PC-3 (cell line): ENCODE data around the gene RMI2. TPM values are rescaled to one million over a fixed set of nuclear protein-coding genes. Genes with fewer than 3 reads are reported as not detected.

Experiments used
- ATAC-seq: fragments of 200-7000 bp; cut with Tn5 transposase; 2 replicates; pipeline ENCODE4 v1.9.1; 2020; ENCODE audit warnings: mild to moderate bottlenecking, moderate library complexity
- BruUV-seq: library from RNA; stranded (reverse); fragments of 400-500 nt; replicated peaks from 2 replicates; lab custom pipeline; 2021; lab: Mats Ljungman, UMichigan
- CTCF ChIA-PET: fragments of 300-600 bp; sonication (Branson Sonifier 250); formaldehyde crosslinking; loops from one replicate; lab custom pipeline; 2022; ENCODE audit warnings: antibody characterized with exemption; lab: Charles Lee
- POLR2A ChIA-PET: fragments of 300-600 bp; sonication (Branson Sonifier 250); formaldehyde crosslinking; loops from one replicate; lab custom pipeline; 2022; ENCODE audit warnings: antibody characterized with exemption; ENCODE audit not compliant: unreplicated experiment; lab: Charles Lee
- DNase-seq: peaks from one replicate; pipeline ENCODE4 v3.0.0-alpha.2; 2015
- H2AFZ ChIP-seq: fragments of 300-600 bp; sonication (generic); 2 replicates; pipeline ENCODE4 v1.6.0; 2016; ENCODE audit warnings: antibody characterized with exemption, low read length
- H3F3A ChIP-seq: fragments of 300-600 bp; sonication (generic); one replicate; pipeline ENCODE4 v1.6.0; 2017; ENCODE audit warnings: antibody characterized with exemption, low read length, control low read depth, mild to moderate bottlenecking; ENCODE audit not compliant: unreplicated experiment
- H3K27ac ChIP-seq: fragments of 300-600 bp; sonication (generic); 2 replicates; pipeline ENCODE4 v1.5.1; 2016; ENCODE audit warnings: mild to moderate bottlenecking, low read length
- H3K27me3 ChIP-seq: fragments of 300-600 bp; sonication (generic); 2 replicates; pipeline ENCODE4 v1.6.1; 2016; ENCODE audit warnings: low read length, mixed read lengths
- H3K36me3 ChIP-seq: fragments of 300-600 bp; sonication (generic); 2 replicates; pipeline ENCODE4 v1.6.1; 2016; ENCODE audit warnings: low read depth, mixed run types, low read length, mixed read lengths
- H3K4me1 ChIP-seq: fragments of 300-600 bp; sonication (generic); 2 replicates; pipeline ENCODE4 v1.5.1; 2016; ENCODE audit warnings: low read length; ENCODE audit not compliant: insufficient read depth
- H3K4me2 ChIP-seq: fragments of 300-600 bp; sonication (generic); 2 replicates; pipeline ENCODE4 v1.6.0; 2016; ENCODE audit warnings: low read length
- H3K4me3 ChIP-seq: fragments of 300-600 bp; sonication (generic); 2 replicates; pipeline ENCODE4 v1.5.1; 2016; ENCODE audit warnings: mild to moderate bottlenecking, low read length, mixed read lengths
- H3K79me2 ChIP-seq: fragments of 300-600 bp; sonication (generic); 2 replicates; pipeline ENCODE4 v1.6.1; 2017; ENCODE audit warnings: low read length, mixed read lengths
- H3K9ac ChIP-seq: fragments of 300-600 bp; sonication (generic); 2 replicates; pipeline ENCODE4 v1.6.0; 2016; ENCODE audit warnings: mild to moderate bottlenecking, low read length
- H3K9me2 ChIP-seq: fragments of 300-600 bp; sonication (generic); replicated peaks from 2 replicates; pipeline ENCODE4 v1.6.1; 2016; ENCODE audit warnings: mixed run types, low read length, mixed read lengths
- H3K9me3 ChIP-seq: fragments of 300-600 bp; sonication (generic); 2 replicates; pipeline ENCODE4 v1.6.1; 2016; ENCODE audit warnings: low read length, mixed read lengths
- H4K20me1 ChIP-seq: fragments of 300-600 bp; sonication (generic); 2 replicates; pipeline ENCODE4 v1.6.1; 2016; ENCODE audit warnings: low read length, mixed read lengths
- EZH2 ChIP-seq: fragments of 300-600 bp; sonication (generic); IDR thresholded peaks from one replicate; pipeline ENCODE4 v1.6.1; 2017; ENCODE audit warnings: antibody characterized with exemption, mild to moderate bottlenecking, low read length; ENCODE audit not compliant: unreplicated experiment
- EZH2phosphoT487 ChIP-seq: fragments of 300-600 bp; sonication (generic); IDR thresholded peaks from 2 replicates; pipeline ENCODE4 v1.6.1; 2018; ENCODE audit warnings: mild to moderate bottlenecking, antibody characterized with exemption, low read length, borderline replicate concordance
- intact Hi-C: fragments of 100-400 bp; cut with micrococcal nuclease; formaldehyde crosslinking; loops from 2 replicates; pipeline ENCODE4 v1.9.0; 2023
- total RNA-seq: library from RNA; depleted of rRNA; stranded (reverse); fragments of >200 nt; gene quantifications from 2 replicates; pipeline ENCODE4 v1.2.3, GENCODE V29; 2014
- TF ChIP-seq, protein P1 (sequence below): fragments of 300-600 bp; sonication (generic); conservative IDR thresholded peaks from 2 replicates; pipeline ENCODE4 v1.5.1; 2017; ENCODE audit warnings: antibody characterized with exemption, low read depth, mild to moderate bottlenecking, low read length

The RMI2 gene
- total RNA-seq, 1 experiment from 2014 or later = 10.9 TPM

DNA sequence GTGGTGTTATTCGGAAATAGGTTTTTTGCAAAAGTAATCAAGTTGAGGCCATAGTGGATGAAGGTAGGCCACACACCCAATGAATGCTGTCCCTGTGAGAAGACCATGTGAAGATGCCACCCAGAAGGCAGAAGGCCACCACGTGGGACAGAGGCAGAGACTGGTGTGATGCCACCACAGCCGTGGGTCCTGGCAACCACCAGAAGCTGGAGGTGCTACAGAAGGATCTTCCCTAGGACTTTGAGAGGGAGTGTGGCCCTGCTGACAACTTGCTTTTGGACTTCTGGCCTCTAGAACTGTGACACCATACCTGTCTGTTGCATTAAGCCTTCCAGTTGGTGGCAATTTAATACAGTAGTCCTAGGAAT is 49.3 kb downstream of the RMI2 start:
- Histone ChIP-seq H3K9ac (no peak overlapping the region), H3K9me3 (no peaks in the 10 kb centered on the region), H2AFZ (no peak overlapping the region), H3K27ac (no peak overlapping the region), H3K4me1 (no peaks in the 10 kb centered on the region), H4K20me1 (no peaks in the 10 kb centered on the region), H3K4me2 (no peak overlapping the region), H3F3A (no peaks in the 10 kb centered on the region), H3K27me3 (no peaks in the 10 kb centered on the region), H3K79me2 (no peaks in the 10 kb centered on the region), H3K36me3 (no peaks in the 10 kb centered on the region), H3K4me3 (no peak overlapping the region), H3K9me2 (no peaks in the 10 kb centered on the region)
- ChIA-PET CTCF (no interaction called here), POLR2A (no interaction called here)
- TF ChIP-seq EZH2phosphoT487 (no peak), EZH2 (no peak)
- TF ChIP-seq, protein P1, sequence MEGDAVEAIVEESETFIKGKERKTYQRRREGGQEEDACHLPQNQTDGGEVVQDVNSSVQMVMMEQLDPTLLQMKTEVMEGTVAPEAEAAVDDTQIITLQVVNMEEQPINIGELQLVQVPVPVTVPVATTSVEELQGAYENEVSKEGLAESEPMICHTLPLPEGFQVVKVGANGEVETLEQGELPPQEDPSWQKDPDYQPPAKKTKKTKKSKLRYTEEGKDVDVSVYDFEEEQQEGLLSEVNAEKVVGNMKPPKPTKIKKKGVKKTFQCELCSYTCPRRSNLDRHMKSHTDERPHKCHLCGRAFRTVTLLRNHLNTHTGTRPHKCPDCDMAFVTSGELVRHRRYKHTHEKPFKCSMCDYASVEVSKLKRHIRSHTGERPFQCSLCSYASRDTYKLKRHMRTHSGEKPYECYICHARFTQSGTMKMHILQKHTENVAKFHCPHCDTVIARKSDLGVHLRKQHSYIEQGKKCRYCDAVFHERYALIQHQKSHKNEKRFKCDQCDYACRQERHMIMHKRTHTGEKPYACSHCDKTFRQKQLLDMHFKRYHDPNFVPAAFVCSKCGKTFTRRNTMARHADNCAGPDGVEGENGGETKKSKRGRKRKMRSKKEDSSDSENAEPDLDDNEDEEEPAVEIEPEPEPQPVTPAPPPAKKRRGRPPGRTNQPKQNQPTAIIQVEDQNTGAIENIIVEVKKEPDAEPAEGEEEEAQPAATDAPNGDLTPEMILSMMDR = no peak
- intact Hi-C loops = no loop called here
- ATAC-seq = no peak
- no peak for DNase-seq
- BruUV-seq = no TSS peak

DNA sequence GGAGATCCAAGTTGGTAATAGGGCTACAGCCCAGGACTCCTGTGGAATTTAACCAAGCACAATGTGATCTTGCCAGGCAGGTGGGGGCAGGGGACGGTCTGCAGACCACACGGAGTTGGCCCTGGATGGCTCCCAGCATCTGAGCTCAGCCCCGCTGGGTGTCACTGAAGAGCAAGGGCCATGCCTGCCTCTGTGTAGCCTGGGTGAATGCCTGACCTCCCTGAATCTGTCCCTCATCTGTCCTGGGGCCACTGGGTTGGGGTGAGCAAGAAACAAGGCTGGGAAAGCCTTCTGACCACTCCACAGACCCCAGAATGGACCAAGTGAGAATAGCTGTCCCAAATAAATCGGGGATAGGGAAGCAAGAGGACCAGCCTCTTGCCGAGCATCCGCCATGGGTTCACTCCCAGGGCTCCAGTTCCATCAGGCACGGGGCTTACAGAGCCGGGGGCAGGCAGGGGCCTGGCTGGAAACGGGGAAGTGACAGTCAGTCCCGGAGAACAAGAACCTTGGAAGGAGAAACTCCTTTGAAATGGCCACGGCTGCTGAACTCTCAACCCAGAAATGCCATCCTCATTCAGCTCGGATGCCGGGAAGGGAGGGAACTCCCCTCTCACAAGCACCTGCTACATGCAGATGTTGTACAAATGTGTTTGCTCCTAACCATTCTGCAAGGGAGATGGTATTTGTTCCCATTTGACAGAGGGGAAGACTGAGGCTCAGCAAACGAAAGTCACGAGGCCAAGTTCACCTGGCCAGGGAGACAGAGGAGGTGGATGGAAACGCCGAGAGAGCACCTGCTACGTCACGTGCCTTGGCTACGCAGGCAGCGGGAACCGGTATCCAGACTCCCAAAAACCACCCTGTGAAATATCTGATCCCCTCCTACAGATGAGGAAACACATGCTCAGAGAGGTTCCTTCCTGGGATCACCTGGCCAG is 50.0 kb downstream of the RMI2 start:
- no peak for ATAC-seq
- no peak for TF ChIP-seq EZH2
- TF ChIP-seq, protein P1 = no peak
- no peak for TF ChIP-seq EZH2phosphoT487
- BruUV-seq = no TSS peak
- no peak overlapping the region for H3K9ac ChIP-seq
- no peaks in the 10 kb centered on the region for H3K27me3 ChIP-seq
- no peak overlapping the region for H2AFZ ChIP-seq
- H3K79me2 ChIP-seq = no peaks in the 10 kb centered on the region
- DNase-seq = no peak
- no peaks in the 10 kb centered on the region for H3K9me3 ChIP-seq
- intact Hi-C loops = no loop called here
- ChIA-PET CTCF (no interaction called here), POLR2A (no interaction called here)
- H3F3A ChIP-seq = no peaks in the 10 kb centered on the region
- no peak overlapping the region for H3K27ac ChIP-seq
- no peaks in the 10 kb centered on the region for H4K20me1 ChIP-seq
- no peak overlapping the region for H3K4me3 ChIP-seq
- no peaks in the 10 kb centered on the region for H3K9me2 ChIP-seq
- no peak overlapping the region for H3K4me2 ChIP-seq
- no peaks in the 10 kb centered on the region for H3K4me1 ChIP-seq
- no peaks in the 10 kb centered on the region for H3K36me3 ChIP-seq

DNA sequence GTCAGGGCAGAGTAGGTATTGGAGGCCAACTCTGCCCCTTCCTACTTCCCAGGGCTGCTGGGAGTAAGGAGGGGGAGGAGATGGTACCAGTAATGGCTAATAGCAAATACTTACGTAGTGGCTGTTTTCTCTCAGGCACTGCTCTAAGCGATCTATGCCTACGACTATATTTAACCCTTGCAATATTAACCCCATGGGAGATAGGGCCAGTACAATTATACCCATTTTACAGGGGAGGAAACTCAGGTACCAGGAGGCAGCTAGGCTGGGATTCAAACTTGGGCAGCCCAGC is 50.6 kb downstream of the RMI2 start:
- Histone ChIP-seq H2AFZ (peak overlapping the region; percentile 74; the same call in 1 of the 2 replicates), H4K20me1 (no peaks in the 10 kb centered on the region), H3K4me3 (no peak overlapping the region), H3K36me3 (no peaks in the 10 kb centered on the region), H3K9me3 (no peaks in the 10 kb centered on the region), H3K9me2 (no peaks in the 10 kb centered on the region), H3F3A (no peaks in the 10 kb centered on the region), H3K4me1 (no peaks in the 10 kb centered on the region), H3K27ac (no peak overlapping the region), H3K4me2 (no peak overlapping the region), H3K27me3 (no peaks in the 10 kb centered on the region), H3K9ac (no peak overlapping the region), H3K79me2 (no peaks in the 10 kb centered on the region)
- no TSS peak for BruUV-seq
- DNase-seq (no peak), ATAC-seq (no peak)
- no peak for TF ChIP-seq EZH2
- TF ChIP-seq EZH2phosphoT487 = no peak
- TF ChIP-seq, protein P1 = no peak
- POLR2A ChIA-PET = no interaction called here
- intact Hi-C loops = loop anchor here (1.0 kb wide), 1 partner anchor 318 kb away; no protein-coding TSS in a partner anchor
- CTCF ChIA-PET = no interaction called here
